OCI-LY7 (cell line): ENCODE data around the gene ABHD15.

Experiments
- CTCF ChIP-seq: fragments of 200-600 bp; sonication (generic); conservative IDR thresholded peaks from 2 replicates; pipeline ENCODE4 v1.5.1; 2014; ENCODE audit warnings: mild to moderate bottlenecking, antibody characterized with exemption, low read length, moderate library complexity, mixed read lengths
- EZH2phosphoT487 ChIP-seq: fragments of 200-600 bp; sonication (generic); IDR thresholded peaks from 2 replicates; pipeline ENCODE4 v1.6.1; 2018; ENCODE audit warnings: low read depth, borderline replicate concordance, mild to moderate bottlenecking, mixed run types, antibody characterized with exemption, low read length, moderate library complexity, mixed read lengths

- TF ChIP-seq CTCF (no peak), EZH2phosphoT487 (no peak)
Measured at GRCh38 chr17:29563816-29564215, 3.0 kb downstream of the ABHD15 start.
